IPS-15b (cell line): ENCODE measurements around the gene ARHGEF16.

Source experiments
- H3K27me3 ChIP-seq: one replicate; pipeline ENCODE4 v1.6.1; 2013; ENCODE audit warnings: low read length; ENCODE audit not compliant: control insufficient read depth, insufficient read depth
- H3K36me3 ChIP-seq: one replicate; pipeline ENCODE4 v1.6.1; 2013; ENCODE audit warnings: low read length; ENCODE audit not compliant: control insufficient read depth, insufficient read depth
- H3K4me1 ChIP-seq: one replicate; pipeline ENCODE4 v1.6.1; 2013; ENCODE audit warnings: mild to moderate bottlenecking, low read length; ENCODE audit not compliant: control insufficient read depth, insufficient read depth
- H3K4me3 ChIP-seq: one replicate; pipeline ENCODE4 v1.5.1; 2013; ENCODE audit warnings: low read depth, low read length
- H3K9ac ChIP-seq: one replicate; pipeline ENCODE4 v1.6.1; 2013; ENCODE audit warnings: low read depth, mild to moderate bottlenecking, low read length
- H3K9me3 ChIP-seq: one replicate; pipeline ENCODE4 v1.6.1; 2013; ENCODE audit warnings: mild to moderate bottlenecking, low read length; ENCODE audit not compliant: control insufficient read depth, insufficient read depth

The ARHGEF16 gene

GRCh38 chr1:3498986-3499385, 44.5 kb downstream of the ARHGEF16 start:
- Histone ChIP-seq H3K36me3 (no peaks in the 10 kb centered on the region), H3K9ac (no peak overlapping the region), H3K4me1 (no peaks in the 10 kb centered on the region), H3K27me3 (no peaks in the 10 kb centered on the region), H3K4me3 (no peak overlapping the region), H3K9me3 (no peaks in the 10 kb centered on the region)

DNA sequence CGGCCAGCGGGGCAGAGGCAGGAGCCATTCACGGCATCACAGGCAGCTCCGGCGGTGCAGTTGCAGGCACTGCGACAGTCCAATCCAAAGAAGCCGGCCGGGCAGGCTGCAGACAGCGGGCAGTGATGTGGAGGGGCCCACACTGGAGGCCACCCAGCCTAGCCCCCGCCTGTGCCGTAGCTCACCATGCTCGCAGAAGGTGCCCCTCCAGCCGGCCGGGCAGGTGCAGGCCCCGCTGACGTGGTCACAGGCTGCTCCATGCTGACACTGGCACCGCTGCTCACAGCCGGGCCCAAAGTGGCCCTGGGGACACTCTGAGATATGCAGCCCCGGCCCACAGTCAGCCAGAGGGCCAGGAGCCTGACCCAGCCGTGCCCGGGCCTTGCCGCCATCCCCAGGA, 45.1 kb downstream of the ARHGEF16 start:
- Histone ChIP-seq H3K27me3 (no peaks in the 10 kb centered on the region), H3K4me3 (no peak overlapping the region), H3K9ac (no peak overlapping the region), H3K9me3 (no peaks in the 10 kb centered on the region), H3K4me1 (no peaks in the 10 kb centered on the region), H3K36me3 (no peaks in the 10 kb centered on the region)

DNA sequence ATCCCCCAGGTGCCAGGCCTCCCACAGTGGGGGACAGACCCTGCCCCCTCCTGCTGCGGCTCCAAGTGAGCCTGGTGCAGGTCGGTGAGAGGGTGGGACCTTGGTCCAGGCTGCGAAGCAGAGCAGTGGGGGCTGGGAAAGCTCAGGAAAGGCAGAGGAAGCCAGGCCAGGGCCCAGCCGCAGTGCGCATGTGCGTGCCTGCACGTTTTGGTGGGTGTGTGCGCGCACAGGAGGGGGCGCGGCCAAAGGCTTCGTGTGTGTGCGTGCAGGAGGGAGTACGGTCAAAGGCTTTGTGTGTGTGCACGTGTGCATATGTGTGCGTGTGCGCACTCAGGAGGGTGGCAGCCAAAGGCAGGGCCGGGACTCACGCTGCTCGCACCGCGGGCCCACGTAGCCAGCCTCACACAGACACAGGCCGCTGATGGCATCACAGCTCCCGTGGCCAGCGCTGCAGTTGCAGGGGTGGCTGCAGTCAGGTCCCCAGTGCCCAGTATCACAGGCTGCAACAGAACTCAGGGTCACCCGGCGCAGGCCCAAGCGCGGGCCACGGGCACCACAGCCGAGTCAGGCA, 45.9 kb downstream of the ARHGEF16 start:
- no peaks in the 10 kb centered on the region for H3K9me3 ChIP-seq
- H3K27me3 ChIP-seq: no peaks in the 10 kb centered on the region
- H3K4me1 ChIP-seq: no peaks in the 10 kb centered on the region
- H3K4me3 ChIP-seq: no peak overlapping the region
- H3K9ac ChIP-seq: no peak overlapping the region
- no peaks in the 10 kb centered on the region for H3K36me3 ChIP-seq

DNA sequence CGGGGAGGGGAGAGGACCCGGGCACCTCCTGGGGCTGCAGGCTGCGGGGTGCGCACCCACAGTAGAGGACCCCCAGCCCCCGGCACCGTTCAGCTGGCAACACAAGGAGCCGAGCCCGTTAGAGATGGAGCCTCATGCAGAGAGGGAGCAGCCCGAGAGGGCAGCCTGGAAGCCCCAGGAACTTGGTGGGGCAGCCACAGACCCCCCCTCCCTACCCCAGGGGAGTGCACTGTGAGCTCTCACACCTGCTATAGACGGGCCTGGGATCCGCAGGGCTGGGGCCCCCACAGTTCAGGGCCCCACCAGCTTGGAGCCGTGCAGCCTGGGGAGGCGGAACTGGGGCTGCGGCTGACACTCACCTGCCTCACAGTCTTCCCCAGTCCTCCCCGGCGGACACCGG, 47.0 kb downstream of the ARHGEF16 start:
- H3K9me3 ChIP-seq: no peaks in the 10 kb centered on the region
- no peaks in the 10 kb centered on the region for H3K36me3 ChIP-seq
- H3K9ac ChIP-seq: no peak overlapping the region
- no peaks in the 10 kb centered on the region for H3K27me3 ChIP-seq
- H3K4me3 ChIP-seq: no peak overlapping the region
- no peaks in the 10 kb centered on the region for H3K4me1 ChIP-seq

DNA sequence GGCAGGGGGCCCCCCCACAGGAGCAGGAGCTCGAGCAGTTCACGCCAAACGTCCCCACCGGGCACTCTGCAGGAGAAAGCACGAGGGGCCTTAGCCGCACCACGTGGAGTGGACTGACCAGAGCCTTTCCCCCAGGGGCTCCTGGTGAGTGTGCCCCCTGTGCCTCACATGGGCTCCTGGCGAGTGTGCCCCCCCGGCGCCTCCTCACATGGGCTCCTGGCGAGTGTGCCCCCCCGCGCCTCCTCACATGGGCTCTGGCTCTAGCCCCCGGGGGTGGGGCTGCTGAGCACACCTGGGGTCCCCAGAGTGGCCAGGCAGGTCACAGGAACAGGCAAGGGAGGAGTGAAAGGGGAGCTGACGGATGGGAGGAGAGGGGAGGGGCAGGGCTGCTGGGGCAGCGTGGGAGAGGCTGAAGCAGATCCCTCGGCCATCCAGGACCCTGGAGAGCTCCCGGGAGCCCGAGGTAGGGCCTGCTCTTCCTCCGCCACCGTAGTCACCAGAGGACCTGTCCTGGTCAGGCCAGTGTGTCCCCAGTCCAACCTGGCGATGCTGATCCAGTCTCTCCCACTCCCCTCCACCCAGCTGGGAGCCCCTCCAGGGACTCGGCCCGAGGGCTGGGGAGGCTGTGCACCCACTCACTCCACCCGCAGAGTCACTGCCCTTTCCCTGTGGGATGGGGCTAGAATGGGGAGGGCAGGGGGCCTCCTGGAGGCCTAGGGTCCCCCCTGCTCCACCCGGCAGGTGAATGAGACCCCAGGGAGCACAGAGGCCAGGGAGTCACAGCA, 47.6 kb downstream of the ARHGEF16 start:
- H3K9ac ChIP-seq: no peak overlapping the region
- H3K4me1 ChIP-seq: no peaks in the 10 kb centered on the region
- no peaks in the 10 kb centered on the region for H3K9me3 ChIP-seq
- no peaks in the 10 kb centered on the region for H3K27me3 ChIP-seq
- H3K36me3 ChIP-seq: no peaks in the 10 kb centered on the region
- no peak overlapping the region for H3K4me3 ChIP-seq

- H3K4me3 ChIP-seq: no peak overlapping the region
- no peaks in the 10 kb centered on the region for H3K4me1 ChIP-seq
- H3K9me3 ChIP-seq: no peaks in the 10 kb centered on the region
- H3K36me3 ChIP-seq: no peaks in the 10 kb centered on the region
- H3K9ac ChIP-seq: no peak overlapping the region
- H3K27me3 ChIP-seq: no peaks in the 10 kb centered on the region
Observed at GRCh38 chr1:3502641-3503524, 48.4 kb downstream of the ARHGEF16 start.

DNA sequence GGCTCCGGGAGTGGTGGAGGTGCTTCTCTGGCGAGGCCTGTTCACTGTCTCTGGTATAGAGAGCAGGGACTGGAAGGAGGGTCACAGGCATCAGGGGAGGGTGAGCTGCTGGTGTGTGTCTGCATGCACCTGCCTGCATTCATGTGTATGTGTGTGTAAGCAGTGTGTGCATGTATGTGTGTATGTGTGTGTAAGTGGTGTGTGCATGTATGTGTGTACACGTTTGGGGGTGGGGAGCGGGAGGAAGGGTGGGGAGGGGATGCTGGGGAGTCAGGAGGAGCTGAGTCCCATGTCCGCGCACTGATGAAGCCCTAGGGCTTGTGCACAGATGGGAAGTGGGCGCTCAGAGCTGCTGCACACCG, 49.0 kb downstream of the ARHGEF16 start:
- no peak overlapping the region for H3K4me3 ChIP-seq
- no peak overlapping the region for H3K9ac ChIP-seq
- H3K27me3 ChIP-seq: no peaks in the 10 kb centered on the region
- H3K4me1 ChIP-seq: no peaks in the 10 kb centered on the region
- H3K36me3 ChIP-seq: no peaks in the 10 kb centered on the region
- no peaks in the 10 kb centered on the region for H3K9me3 ChIP-seq

DNA sequence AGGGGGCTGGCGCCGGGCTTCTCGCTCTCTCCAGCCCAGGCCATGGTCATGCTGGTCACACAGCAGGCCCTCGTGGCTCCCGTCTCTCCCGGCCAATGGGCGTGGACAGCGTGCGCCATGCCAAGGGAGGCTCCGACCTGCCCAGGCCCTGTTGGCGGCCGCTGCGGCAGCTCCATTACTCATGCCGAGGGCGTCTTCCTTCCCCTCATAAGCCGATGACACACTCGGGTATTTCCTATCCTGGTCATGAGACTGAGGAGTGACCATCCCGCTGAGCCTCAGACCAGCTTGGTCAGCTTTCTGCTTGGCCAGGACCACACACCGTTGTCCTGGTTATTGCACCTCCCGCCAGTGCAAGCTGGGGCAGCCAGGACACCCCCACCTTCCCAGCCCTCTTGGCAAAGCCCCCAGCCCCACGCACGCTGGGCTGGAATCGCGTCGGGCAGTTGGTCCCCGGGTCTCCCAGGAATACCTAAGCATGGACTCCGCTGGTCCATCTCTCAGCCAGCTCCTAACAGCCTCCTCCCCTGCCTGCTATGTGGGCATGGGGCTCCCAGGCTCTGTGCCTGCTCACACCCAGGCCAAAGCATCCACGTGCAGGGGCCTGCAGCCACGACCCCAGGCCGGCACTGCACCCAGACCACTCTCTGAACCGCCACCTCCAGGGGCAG, 49.8 kb downstream of the ARHGEF16 start:
- H3K9ac ChIP-seq: no peak overlapping the region
- no peaks in the 10 kb centered on the region for H3K4me1 ChIP-seq
- no peaks in the 10 kb centered on the region for H3K9me3 ChIP-seq
- H3K4me3 ChIP-seq: no peak overlapping the region
- no peaks in the 10 kb centered on the region for H3K27me3 ChIP-seq
- H3K36me3 ChIP-seq: no peaks in the 10 kb centered on the region

DNA sequence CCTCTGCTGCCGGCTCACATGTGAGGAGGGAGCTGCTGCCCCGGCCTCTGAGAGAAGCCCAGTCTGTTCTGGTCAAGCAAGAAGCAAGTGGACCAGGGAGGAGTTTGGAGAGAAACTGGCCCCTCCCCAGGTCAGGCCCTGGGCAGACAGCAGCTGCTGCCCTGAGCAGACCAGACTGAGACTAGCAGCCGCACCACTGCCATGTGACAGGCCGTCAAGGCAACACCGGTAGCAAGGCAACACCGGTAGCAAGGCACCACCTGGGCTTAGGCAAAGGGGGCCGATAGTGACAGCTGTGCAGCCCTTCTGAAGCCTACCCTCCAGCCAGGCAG, 50.3 kb downstream of the ARHGEF16 start:
- Histone ChIP-seq H3K27me3 (no peaks in the 10 kb centered on the region), H3K36me3 (no peaks in the 10 kb centered on the region), H3K4me3 (no peak overlapping the region), H3K9ac (no peak overlapping the region), H3K4me1 (no peaks in the 10 kb centered on the region), H3K9me3 (no peaks in the 10 kb centered on the region)

DNA sequence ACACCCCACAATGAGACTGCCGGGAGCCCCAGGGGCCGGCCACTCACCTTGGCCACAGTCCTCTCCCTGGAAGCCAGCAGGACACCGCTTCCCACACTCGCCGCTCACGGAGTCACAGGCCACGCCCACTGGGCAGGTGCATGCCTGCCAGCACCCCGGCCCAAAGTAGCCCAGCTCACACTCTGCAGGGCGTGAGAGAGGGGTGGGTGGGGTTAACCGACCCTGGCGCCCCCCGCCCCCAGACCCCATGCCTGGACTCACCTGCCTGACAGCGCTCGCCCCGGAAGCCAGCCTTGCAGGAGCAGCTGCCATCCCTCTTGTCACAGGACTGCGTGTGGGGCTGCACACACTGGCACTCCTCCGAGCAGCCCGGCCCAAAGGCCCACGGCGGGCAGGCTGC, 50.7 kb downstream of the ARHGEF16 start:
- Histone ChIP-seq H3K27me3 (no peaks in the 10 kb centered on the region), H3K4me3 (no peak overlapping the region), H3K9me3 (no peaks in the 10 kb centered on the region), H3K36me3 (no peaks in the 10 kb centered on the region), H3K9ac (no peak overlapping the region), H3K4me1 (no peaks in the 10 kb centered on the region)

DNA sequence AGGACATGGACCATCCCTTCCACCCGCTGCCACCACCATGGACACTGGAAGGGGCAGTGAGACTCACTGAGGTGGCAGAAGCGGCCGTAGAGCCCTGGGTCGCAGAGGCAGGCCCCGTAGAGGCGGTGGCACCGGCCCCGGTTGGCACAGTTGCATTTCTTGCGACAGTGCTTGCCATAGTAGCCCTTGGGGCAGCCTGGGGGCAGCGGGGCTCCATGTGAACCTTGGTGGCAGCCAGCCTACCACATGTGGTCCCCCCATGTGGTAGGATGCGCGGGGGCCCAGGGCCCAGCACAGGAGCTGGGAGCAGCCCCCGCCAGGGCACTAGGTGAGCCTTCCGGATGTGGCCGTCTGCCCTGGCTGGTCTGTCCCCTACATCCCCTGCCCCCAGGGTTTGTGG, 51.6 kb downstream of the ARHGEF16 start:
- Histone ChIP-seq H3K27me3 (no peaks in the 10 kb centered on the region), H3K9ac (no peak overlapping the region), H3K36me3 (no peaks in the 10 kb centered on the region), H3K4me1 (no peaks in the 10 kb centered on the region), H3K4me3 (no peak overlapping the region), H3K9me3 (no peaks in the 10 kb centered on the region)
